ENCODE results near the gene MEX3D. TPM values are rescaled to one million over a fixed set of nuclear protein-coding genes. Genes with fewer than 3 reads are reported as not detected.
"Not testable (repeated sequence)": the region's sequence is repeated elsewhere in the genome, so short reads cannot be mapped to it uniquely, and the experiment has no call there.

The MEX3D gene
- total RNA-seq, 4 donors from 2014 or later, result 21.6 to 64.4 (median 47.5) TPM

- no peaks in the 10 kb centered on the region for H3K36me3 ChIP-seq
- peaks cover 0 to 83% (median 30%) of the 10 kb centered on the region in 4 donors for H3K27me3 ChIP-seq
- no peak for DNase-seq (ENCODE audit: extremely low spot score)
- H3K4me1 ChIP-seq, result peaks cover 9 to 16% (median 13%) of the 10 kb centered on the region in 4 donors
- TF ChIP-seq, protein P1, sequence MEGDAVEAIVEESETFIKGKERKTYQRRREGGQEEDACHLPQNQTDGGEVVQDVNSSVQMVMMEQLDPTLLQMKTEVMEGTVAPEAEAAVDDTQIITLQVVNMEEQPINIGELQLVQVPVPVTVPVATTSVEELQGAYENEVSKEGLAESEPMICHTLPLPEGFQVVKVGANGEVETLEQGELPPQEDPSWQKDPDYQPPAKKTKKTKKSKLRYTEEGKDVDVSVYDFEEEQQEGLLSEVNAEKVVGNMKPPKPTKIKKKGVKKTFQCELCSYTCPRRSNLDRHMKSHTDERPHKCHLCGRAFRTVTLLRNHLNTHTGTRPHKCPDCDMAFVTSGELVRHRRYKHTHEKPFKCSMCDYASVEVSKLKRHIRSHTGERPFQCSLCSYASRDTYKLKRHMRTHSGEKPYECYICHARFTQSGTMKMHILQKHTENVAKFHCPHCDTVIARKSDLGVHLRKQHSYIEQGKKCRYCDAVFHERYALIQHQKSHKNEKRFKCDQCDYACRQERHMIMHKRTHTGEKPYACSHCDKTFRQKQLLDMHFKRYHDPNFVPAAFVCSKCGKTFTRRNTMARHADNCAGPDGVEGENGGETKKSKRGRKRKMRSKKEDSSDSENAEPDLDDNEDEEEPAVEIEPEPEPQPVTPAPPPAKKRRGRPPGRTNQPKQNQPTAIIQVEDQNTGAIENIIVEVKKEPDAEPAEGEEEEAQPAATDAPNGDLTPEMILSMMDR (IDR thresholded peaks at IDR 0.05), result no peak
- TF ChIP-seq POLR2A (IDR thresholded peaks at IDR 0.05; ENCODE audit: low read depth), result no peak
- TF ChIP-seq EP300 (IDR thresholded peaks at IDR 0.05), result no peak
- TF ChIP-seq POLR2AphosphoS5 (IDR thresholded peaks at IDR 0.05), result no peak
- H3K4me3 ChIP-seq, result no peak overlapping the region
- intact Hi-C loops (cut with DNase I), result no loop called here
- 92% methylated on average over 6 of the region's 18 CpGs for WGBS
- no peaks in the 10 kb centered on the region for H3K9me3 ChIP-seq
- no peak overlapping the region for H3K27ac ChIP-seq (replicated peaks in 1 of 4)
These were observed 45.3 kb downstream of the MEX3D start for GRCh38 chr19:1522838-1523237.

GRCh38 chr19:1522061-1522460 lies 46.1 kb downstream of the MEX3D start:
- DNase-seq (ENCODE audit: extremely low spot score), result no peak
- intact Hi-C loops (cut with DNase I), result no loop called here
- no peak overlapping the region for H3K4me3 ChIP-seq
- no peak overlapping the region for H3K27ac ChIP-seq (replicated peaks in 1 of 4)
- no peak for TF ChIP-seq EP300 (IDR thresholded peaks at IDR 0.05)
- TF ChIP-seq, protein P1 (IDR thresholded peaks at IDR 0.05), result no peak
- no peak for TF ChIP-seq POLR2A (IDR thresholded peaks at IDR 0.05; ENCODE audit: low read depth)
- TF ChIP-seq POLR2AphosphoS5 (IDR thresholded peaks at IDR 0.05), result no peak
- peaks cover 9 to 16% (median 13%) of the 10 kb centered on the region in 4 donors for H3K4me1 ChIP-seq
- no peaks in the 10 kb centered on the region for H3K36me3 ChIP-seq
- H3K9me3 ChIP-seq, result no peaks in the 10 kb centered on the region
- H3K27me3 ChIP-seq, result peaks cover 0 to 75% (median 29%) of the 10 kb centered on the region in 4 donors
- 77% methylated on average over 8 of the region's 10 CpGs for WGBS

- H3K36me3 ChIP-seq, result no peaks in the 10 kb centered on the region
- intact Hi-C loops (cut with DNase I), result no loop called here
- 26% methylated on average over 7 of the region's 14 CpGs for WGBS
- no peaks in the 10 kb centered on the region for H3K9me3 ChIP-seq
- TF ChIP-seq POLR2A (IDR thresholded peaks at IDR 0.05; ENCODE audit: low read depth) (no peak), POLR2AphosphoS5 (IDR thresholded peaks at IDR 0.05) (no peak), EP300 (IDR thresholded peaks at IDR 0.05) (no peak)
- TF ChIP-seq, protein P1 (IDR thresholded peaks at IDR 0.05), result no peak
- H3K4me1 ChIP-seq, result peaks cover 9 to 16% (median 13%) of the 10 kb centered on the region in 4 donors
- peaks cover 0 to 75% (median 25%) of the 10 kb centered on the region in 4 donors for H3K27me3 ChIP-seq
- no peak overlapping the region for H3K4me3 ChIP-seq
- DNase-seq (ENCODE audit: extremely low spot score), result no peak
- no peak overlapping the region for H3K27ac ChIP-seq (replicated peaks in 1 of 4)
These were observed 46.5 kb downstream of the MEX3D start for GRCh38 chr19:1521636-1522035.

GRCh38 chr19:1520203-1520780 lies 47.8 kb downstream of the MEX3D start:
- no peak for DNase-seq (ENCODE audit: extremely low spot score)
- Histone ChIP-seq H3K36me3 (no peaks in the 10 kb centered on the region), H3K9me3 (peaks cover 0 to 5% (median 0%) of the 10 kb centered on the region in 4 donors), H3K4me1 (peaks cover 9 to 16% (median 13%) of the 10 kb centered on the region in 4 donors), H3K4me3 (no peak overlapping the region), H3K27me3 (peaks cover 0 to 74% (median 13%) of the 10 kb centered on the region in 4 donors), H3K27ac (replicated peaks in 1 of 4) (no peak overlapping the region)
- 83% methylated on average over 10 of the region's 17 CpGs for WGBS
- intact Hi-C loops (cut with DNase I), result no loop called here
- TF ChIP-seq POLR2A (IDR thresholded peaks at IDR 0.05; ENCODE audit: low read depth) (no peak), EP300 (IDR thresholded peaks at IDR 0.05) (no peak), POLR2AphosphoS5 (IDR thresholded peaks at IDR 0.05) (no peak)
- TF ChIP-seq, protein P1 (IDR thresholded peaks at IDR 0.05), result no peak

GRCh38 chr19:1519802-1520201 lies 48.3 kb downstream of the MEX3D start:
- peaks cover 0 to 74% (median 8%) of the 10 kb centered on the region in 4 donors for H3K27me3 ChIP-seq
- intact Hi-C loops (cut with DNase I), result loop anchor here (10.0 kb wide), 1 partner anchor 75 kb away; no protein-coding TSS in a partner anchor
- 84% methylated on average over 8 of the region's 8 CpGs for WGBS

More at GRCh38 chr19:1519802-1520201, 48.3 kb downstream of the MEX3D start:
- H3K9me3 ChIP-seq; DNase-seq (ENCODE audit: extremely low spot score); H3K36me3 ChIP-seq; H3K27ac ChIP-seq (replicated peaks in 1 of 4); H3K4me3 ChIP-seq: not testable (repeated sequence)
- H3K4me1 ChIP-seq, result peaks cover 9 to 16% (median 13%) of the 10 kb centered on the region in 4 donors

Measured in esophagus muscularis mucosa (tissue), 4 donors.